ENCODE measurements around the gene POLD2. TPM values are rescaled to one million over a fixed set of nuclear protein-coding genes. Genes with fewer than 3 reads are reported as not detected.
A peak's percentile ranks its signal among the peaks of the same experiment; 100 is the strongest.

POLD2 gene
- total RNA-seq, 2 donors from 2014 or later: 38.7 to 43.8 TPM

- H3K4me1 ChIP-seq (ENCODE audit: control insufficient read depth in 1 of 2, low read depth in 2 of 2): peaks cover 6 to 14% of the 10 kb centered on the region in 2 donors
- no peak for DNase-seq (ENCODE audit: low spot score)
- no peak overlapping the region for H3K27ac ChIP-seq
- no peaks in the 10 kb centered on the region for H3K36me3 ChIP-seq
- TF ChIP-seq CTCF (IDR thresholded peaks at IDR 0.05): no peak
- H3K27me3 ChIP-seq (replicated peaks; ENCODE audit: insufficient read depth): no peaks in the 10 kb centered on the region
- H3K9me3 ChIP-seq: no peaks in the 10 kb centered on the region
- H3K4me3 ChIP-seq: peak overlapping the region; percentile 74
- ATAC-seq (ENCODE audit: insufficient number of reproducible peaks, low FRiP score, low read depth): no peak
These were observed 21.7 kb upstream of the POLD2 start for GRCh38 chr7:44144968-44145478.

- Histone ChIP-seq H3K27me3 (replicated peaks; ENCODE audit: insufficient read depth) (no peaks in the 10 kb centered on the region), H3K9me3 (no peaks in the 10 kb centered on the region), H3K4me1 (ENCODE audit: control insufficient read depth in 1 of 2, low read depth in 2 of 2) (peaks cover 6 to 14% of the 10 kb centered on the region in 2 donors), H3K36me3 (no peaks in the 10 kb centered on the region), H3K4me3 (no peak overlapping the region), H3K27ac (no peak overlapping the region)
- DNase-seq (ENCODE audit: low spot score) (no peak), ATAC-seq (ENCODE audit: insufficient number of reproducible peaks, low FRiP score, low read depth) (no peak)
- TF ChIP-seq CTCF (IDR thresholded peaks at IDR 0.05): no peak
These were observed 21.1 kb upstream of the POLD2 start for GRCh38 chr7:44144426-44144967.

GRCh38 chr7:44143646-44144250, 20.4 kb upstream of the POLD2 start:
- Histone ChIP-seq H3K27ac (no peak overlapping the region), H3K27me3 (replicated peaks; ENCODE audit: insufficient read depth) (no peaks in the 10 kb centered on the region), H3K9me3 (no peaks in the 10 kb centered on the region), H3K36me3 (no peaks in the 10 kb centered on the region), H3K4me1 (ENCODE audit: control insufficient read depth in 1 of 2, low read depth in 2 of 2) (peaks cover 6 to 14% of the 10 kb centered on the region in 2 donors), H3K4me3 (no peak overlapping the region)
- DNase-seq (ENCODE audit: low spot score): no peak
- no peak for TF ChIP-seq CTCF (IDR thresholded peaks at IDR 0.05)
- ATAC-seq (ENCODE audit: insufficient number of reproducible peaks, low FRiP score, low read depth): no peak

- H3K9me3 ChIP-seq: no peaks in the 10 kb centered on the region
- peaks cover 6 to 14% of the 10 kb centered on the region in 2 donors for H3K4me1 ChIP-seq (ENCODE audit: control insufficient read depth in 1 of 2, low read depth in 2 of 2)
- no peak for DNase-seq (ENCODE audit: low spot score)
- H3K36me3 ChIP-seq: no peaks in the 10 kb centered on the region
- H3K4me3 ChIP-seq: no peak overlapping the region
- no peaks in the 10 kb centered on the region for H3K27me3 ChIP-seq (replicated peaks; ENCODE audit: insufficient read depth)
- no peak overlapping the region for H3K27ac ChIP-seq
- no peak for ATAC-seq (ENCODE audit: insufficient number of reproducible peaks, low FRiP score, low read depth)
- TF ChIP-seq CTCF (IDR thresholded peaks at IDR 0.05): no peak
These were observed 18.7 kb upstream of the POLD2 start for GRCh38 chr7:44142028-44142427.

- H3K9me3 ChIP-seq: no peaks in the 10 kb centered on the region
- H3K4me1 ChIP-seq (ENCODE audit: control insufficient read depth in 1 of 2, low read depth in 2 of 2): peaks cover 6 to 11% of the 10 kb centered on the region in 2 donors
- no peak within 1 kb of the TSS for H3K4me3 ChIP-seq
- no peaks in the 10 kb centered on the region for H3K27me3 ChIP-seq (replicated peaks; ENCODE audit: insufficient read depth)
- H3K27ac ChIP-seq: no peak within 1 kb of the TSS
- DNase-seq (ENCODE audit: low spot score) (no peak), ATAC-seq (ENCODE audit: insufficient number of reproducible peaks, low FRiP score, low read depth) (no peak)
- no peak for TF ChIP-seq CTCF (IDR thresholded peaks at IDR 0.05)
- no peaks in the 10 kb centered on the region for H3K36me3 ChIP-seq
These were observed 18.0 kb upstream of the POLD2 start, which contains the start of gene MYL7 for GRCh38 chr7:44141221-44141850. Gene MYL7 (minus strand): TSS chr7:44141332. CDS start chr7:44141305, 27 bp downstream.
